ENCODE data around the gene GGTLC1.
"Not testable (repeated sequence)": the region's sequence is repeated elsewhere in the genome, so short reads cannot be mapped to it uniquely, and the experiment has no call there.

Gene GGTLC1

DNA sequence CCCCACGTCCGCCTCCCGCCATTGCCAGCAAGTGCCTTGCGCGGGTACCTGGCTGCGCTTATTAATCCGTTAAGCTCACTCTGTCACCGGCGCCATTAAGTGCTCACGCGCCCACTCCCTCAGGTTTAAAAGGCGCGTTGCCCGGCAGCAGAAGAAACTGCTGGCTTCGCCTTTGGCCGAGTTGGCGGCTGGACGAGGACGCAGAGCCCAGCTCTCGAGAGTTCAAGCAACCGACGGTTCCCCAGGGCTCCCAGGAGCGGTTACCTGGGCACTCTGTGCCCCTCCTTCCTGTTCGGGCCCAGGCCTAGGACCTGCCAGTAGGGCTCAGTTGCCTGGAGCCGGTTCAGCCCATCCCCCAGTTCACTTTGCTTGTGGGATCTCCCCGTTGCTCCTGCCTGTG, at the start of gene GGTLC1:
GGTLC1 (minus strand) TSS at position 219 of the 400 bp plus-strand sequence. CDS start 2,168 bp downstream, outside the sequence.
- no peak for DNase-seq

DNA sequence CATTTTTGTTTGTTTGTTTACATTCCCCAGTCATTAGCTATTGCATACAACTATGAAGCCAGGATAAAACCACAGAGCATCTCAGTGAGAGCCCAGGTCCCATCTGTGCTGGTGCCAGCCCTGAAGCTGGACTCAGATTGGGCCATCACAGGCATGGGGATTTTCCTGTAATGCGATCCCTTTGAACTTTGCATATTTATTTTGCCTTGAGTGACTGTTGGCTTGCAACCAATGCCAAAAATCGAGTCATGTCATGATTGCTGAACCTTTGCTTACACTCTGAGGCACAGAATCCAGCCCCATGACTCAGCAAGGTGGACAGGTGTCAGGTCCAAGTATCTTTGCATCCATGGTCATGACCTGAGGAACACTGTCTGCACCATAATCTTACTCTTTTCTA, 46.2 kb upstream of the GGTLC1 start:
- DNase-seq, result peak; percentile 74

DNA sequence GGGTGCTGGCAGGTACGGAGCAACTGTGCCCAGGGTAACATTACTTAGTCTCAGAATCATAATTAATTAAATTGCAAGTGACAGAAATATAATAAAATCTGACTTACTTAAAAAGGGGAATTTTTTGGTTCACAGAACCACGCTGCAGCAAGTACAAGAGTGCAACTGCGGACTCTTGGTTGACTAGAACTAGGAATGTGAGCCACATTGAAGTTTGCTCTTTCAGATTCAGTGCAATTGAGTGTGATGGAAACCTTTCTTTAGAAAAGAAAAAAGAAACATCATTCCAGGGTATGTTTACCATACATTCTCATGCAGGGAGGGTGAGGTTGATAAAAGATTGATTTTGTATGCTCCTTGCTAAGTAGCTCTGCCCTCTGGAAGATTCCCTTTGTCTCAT, 45.0 kb upstream of the GGTLC1 start:
- DNase-seq, result no peak

DNA sequence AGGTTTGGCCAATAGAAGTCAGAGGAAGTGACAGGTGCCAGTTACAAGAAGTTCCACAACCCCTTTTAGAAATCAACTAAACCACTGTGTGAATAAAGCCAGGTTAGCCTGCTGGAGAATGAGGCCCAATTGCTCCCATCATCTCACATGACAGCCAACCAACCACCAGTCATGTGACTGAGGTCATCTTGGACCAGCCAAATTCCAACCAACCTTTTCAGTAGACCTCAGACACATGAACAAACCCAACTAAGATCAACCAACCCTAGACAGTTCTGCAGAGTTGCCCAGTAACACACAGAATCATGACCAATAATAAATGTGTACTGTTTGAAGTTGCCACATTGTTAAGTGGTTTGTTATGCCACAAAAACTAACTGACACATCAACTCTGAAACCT, 44.6 kb upstream of the GGTLC1 start:
- DNase-seq, result no peak

DNA sequence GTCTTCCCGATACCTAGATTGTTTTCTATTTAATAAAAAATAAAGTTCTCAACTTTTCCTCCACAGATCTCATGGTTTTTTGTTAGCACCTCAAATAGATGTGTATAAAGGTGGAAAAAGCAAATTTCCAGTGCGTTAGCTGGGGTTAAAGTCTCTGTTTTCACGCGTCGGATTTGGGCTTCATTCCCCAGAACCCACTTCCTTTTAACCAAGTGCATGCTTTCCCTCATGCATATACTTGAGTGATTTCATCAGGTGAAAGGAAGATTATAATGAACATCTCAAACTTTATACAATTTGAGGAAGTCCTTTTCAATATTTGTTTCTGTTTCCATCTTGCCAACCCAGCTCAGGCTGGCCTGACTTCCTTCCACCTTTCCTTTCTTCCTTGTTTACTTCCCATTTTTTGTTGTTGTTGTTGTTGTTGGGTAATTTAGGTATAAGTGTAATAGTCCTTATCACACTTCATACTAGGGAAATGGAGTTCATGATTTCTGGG, 43.9 kb upstream of the GGTLC1 start:
- no peak for DNase-seq

DNA sequence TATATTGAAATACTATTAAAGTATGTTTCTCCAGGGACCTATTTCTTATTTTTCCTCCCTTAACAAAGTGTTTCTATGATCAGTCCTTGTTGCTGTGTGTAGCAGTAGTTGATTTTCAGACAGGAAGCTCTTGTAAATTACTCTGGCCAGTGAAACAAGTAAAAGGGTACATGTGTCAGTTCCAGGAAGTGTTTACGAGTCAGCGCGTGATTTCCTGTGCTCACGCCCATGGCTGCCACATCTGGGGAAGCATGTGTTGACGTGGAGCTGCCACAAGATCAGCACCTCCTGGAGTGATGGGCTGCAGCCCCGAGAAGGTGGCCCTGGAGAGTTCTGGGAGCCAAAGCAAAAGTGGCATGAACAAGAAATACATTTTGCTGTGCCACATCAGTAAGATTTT, 38.6 kb upstream of the GGTLC1 start:
- no peak for DNase-seq

DNA sequence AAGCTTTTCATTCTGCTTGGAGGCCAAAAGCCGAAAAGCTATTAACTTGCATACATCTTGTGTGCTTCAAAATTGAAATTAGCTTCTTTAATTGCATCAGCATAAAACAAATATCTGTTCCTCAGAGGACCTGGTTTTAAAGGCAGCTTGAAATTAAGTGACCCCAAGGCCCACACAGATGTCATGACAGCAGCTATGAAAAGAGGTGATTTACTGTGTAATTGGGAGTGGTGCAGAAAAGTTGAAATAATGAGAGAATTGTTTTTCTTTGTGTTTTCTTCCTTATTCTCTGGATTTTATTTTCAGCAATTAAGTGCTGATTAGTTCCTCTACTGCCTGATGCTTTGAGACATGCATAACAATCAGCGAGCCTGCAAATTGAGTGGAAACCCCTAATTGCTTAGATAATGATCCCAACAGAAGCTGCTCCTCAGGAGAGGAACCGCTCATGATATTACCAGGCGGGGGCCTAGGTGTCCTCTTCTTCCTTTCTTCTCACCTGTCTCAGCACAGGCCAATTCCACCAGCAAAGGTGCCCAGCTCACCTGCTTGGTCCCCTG, 34.1 kb upstream of the GGTLC1 start:
- DNase-seq, result no peak

DNA sequence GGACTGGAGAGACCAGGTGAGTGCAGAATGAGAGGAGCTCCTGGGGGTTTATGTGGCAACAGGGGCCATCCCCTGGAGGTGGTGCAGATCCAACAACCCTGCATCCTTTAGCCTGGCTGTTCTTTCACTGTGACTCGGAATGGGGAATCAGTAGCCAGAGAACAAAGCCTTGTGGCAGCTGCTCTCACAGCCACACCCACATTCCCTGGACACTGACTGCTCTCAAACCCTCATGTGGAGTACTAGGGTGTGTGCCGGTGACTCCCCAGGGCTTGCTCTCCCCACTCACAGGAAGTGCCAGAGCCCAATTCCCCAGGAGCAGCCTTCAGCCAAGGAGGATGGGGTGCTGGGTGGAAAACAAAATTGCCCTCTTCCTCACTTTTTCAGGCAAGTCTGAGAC, 30.2 kb upstream of the GGTLC1 start:
- DNase-seq, result peak; percentile 48

DNA sequence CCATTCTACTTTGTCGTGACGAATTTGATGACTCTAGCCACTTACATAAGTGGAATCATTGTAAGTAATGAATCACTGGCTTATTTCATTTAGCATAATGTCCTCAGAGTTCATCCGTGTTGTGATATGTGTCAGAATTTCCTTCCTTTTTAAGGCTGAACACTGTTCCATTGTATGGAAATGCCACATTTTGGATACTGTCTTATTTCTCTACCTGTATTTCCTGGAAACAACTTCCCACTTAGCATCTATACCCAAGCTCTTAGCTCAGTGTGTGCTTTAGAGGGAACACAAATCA, 28.8 kb upstream of the GGTLC1 start:
- DNase-seq, result no peak

DNA sequence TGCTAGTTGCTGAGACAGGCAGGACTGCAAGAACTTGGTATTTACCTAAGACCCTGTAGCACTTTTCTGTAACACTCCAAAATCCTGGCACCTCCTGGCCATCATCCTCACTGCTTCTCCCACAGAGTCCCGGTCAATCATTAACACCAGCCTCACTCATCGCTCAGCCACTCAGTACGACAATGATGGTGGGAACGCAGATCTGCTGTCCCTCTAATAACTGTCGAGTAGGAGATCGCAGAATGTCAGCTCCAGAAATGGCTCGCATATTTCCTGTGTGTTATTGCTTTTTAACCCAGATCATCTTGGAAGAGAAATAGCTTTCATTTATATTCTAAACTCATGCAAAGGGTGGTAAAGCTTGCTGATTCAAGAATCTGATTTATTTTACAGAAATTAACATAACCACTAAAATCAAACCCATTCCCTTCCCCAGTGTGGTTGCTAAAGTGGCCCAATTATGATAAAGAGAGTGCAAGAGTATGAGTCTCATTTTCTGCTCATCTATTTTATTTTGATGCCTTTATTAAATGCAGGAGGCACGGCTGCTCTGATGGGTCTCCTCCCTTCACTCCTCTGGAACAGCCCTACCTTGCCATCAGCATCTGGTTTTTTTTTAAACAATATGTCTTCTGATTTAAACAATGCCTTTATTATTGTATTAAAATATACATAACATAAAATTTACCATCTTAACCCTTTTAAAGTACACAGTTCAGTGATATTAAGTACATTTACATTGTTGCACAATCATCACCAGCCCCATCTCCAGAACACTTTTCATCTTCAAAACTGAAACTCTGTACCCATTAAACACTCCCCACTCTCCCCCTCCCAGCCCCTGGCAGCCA, 28.3 kb upstream of the GGTLC1 start:
- no peak for DNase-seq

DNA sequence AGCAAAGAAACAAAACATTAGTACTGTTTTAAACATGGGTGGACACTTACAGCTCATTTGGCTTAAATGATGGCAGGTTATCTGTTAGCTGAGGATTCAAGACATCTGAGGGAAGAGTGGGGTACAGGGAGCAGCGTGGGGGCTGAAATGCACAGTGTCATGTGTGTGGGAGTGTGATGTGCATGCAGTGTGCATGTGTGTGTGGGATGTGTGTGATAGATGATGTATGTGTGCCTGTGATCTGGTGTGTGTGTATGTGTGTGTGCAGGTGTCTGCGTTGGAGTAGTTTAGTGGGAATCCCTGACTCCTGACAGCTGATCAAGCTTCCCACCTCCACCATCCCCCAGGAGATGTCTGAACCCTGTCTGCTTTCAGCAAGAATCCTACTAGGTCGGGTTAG, 25.4 kb upstream of the GGTLC1 start:
- DNase-seq, result no peak

DNA sequence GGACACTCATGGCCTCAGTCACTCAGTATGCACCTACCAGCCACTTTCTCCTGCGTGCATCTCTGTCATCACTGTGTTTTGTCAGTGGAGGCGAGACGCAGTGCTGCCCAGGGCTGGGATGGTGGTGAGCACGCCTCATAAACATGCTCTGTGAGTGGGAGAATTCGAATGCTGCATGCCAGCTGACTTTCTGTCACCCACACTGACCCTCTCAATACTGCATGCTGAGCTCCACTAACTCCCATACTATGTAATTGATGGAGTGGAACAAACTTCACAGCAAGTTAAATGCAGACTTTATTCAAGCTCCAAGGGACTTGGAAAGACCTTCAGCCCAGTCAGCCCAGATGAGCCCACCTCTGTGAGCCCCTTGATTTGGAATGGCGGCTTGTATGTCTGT, 22.7 kb upstream of the GGTLC1 start:
- DNase-seq, result no peak

DNA sequence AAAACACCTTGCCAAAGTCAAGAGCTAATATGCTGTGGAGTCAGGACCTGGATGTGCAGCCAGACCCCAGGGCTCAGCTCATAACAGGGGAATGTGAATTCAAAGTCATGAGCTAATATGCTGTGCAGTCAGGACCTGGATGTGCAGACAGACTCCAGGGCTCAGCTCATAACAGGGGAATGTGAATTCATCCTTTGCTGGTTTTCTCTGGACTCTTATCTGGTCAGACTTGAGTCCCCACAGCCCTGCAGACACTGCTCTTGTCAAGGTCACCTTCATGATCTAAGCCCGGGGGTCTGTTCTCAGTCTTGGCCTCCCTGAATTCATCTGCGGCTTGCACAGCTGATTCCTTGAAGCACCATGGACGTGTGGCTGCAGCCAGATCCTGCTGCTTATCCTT, 19.2 kb upstream of the GGTLC1 start:
- no peak for DNase-seq

DNA sequence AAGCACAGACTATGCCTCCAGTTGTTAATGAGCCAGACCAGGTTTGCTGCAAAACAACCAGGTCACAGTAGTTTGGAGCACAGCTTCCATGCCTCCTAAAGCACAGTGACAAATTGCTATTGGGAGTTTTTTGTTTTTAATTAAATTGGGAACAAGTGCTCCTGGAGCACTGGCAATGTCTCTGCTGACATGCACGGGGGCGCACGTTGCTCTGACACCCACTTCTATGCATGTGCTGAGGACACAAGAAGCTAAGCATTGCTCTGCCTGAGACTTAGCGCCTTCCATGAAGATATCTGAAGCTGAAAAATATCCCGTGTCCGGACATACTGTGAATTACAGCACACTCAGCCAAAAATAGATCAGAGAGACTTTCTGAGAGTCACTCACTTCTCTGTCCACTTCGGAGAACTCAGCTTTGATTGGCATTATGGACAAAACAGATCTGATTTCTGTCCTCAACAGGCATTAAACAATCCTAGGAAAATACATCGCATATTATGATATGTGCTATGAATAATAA, 18.6 kb upstream of the GGTLC1 start:
- no peak for DNase-seq

DNA sequence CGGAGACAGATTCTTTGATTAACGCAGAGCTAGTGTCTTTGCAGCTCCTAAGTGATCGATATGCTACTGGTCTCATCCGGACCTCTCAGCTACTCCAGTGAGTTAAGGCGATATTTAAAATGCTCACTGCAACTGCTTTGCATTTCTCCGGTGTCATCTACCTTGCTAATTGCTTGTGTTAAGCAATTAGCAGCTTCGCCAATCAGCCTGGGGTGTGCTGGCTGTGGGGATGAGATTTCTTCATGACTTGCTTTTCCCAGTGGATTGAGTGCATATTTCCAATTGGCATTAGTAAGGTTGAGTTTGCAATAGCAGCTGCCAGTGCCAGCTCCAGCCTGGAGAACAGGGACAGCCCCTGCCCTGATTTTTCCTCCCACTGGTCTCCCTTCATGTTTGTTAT, 18.0 kb upstream of the GGTLC1 start:
- DNase-seq, result no peak

DNA sequence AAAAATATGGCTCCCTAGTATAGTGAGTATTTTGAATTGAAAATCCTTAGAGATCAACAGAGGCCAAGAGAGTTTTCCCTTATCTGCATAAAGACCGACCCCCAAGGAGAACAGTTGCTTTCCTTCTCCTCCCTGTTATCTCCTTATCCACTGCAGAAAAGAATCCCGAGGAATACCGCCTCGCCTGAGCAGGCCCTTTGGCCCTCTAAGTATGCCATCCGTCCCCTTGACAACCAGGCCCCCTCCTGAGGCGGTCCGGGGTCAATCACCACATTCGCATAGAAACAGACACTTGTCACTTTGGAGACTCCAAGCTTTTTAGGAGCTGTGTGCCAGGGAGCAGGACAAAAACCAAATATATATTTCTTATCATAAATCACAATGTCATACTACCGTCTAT, 15.9 kb upstream of the GGTLC1 start:
- DNase-seq, result no peak

DNA sequence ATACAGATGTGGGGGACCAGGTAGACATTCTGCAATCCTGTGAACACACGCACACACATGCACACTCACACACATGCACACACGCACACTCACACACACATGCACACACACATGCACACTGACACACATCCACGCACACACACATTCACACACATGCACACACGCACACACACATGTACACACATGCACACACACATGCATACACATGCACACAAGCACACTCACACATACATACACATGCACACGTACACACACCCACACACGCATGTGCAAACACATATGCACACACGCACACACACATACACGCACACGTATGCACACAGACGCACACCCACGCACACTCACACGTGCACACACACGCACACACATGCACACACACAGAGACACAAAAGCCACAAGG, 14.3 kb upstream of the GGTLC1 start:
- no peak for DNase-seq

DNA sequence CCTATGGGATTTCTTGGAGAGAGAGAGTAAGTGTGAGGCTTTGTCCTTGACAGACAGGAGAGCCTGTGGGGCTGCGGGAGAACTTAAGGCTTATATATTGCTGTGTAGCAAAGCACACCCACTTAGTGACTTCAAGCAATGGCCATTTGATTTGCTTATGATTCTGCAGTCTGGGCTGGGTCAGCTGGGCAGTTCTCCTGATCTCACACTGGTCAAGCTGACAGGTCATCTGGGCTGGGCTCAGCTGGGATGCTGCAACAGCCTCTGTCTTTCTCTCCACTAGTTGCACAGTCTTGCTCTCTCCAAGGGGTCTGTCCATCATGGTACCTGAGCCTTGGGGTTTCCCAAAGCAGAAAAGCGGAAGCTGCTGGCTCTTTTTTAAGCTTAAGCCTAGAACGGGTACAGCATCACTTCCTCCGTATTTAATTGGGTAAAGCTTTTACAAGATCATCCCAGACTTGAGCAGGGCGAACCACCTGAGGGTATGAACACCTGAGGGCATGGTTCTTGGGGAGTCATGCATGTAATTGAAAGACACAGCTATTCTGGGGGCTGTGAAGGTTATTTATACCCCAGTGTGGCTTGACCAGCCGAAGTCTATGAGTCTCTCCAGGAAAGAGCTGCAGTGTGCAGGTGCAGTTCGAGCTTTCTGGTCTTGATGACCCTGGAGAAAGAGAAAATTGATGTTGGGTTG, 13.3 kb upstream of the GGTLC1 start:
- no peak for DNase-seq

DNA sequence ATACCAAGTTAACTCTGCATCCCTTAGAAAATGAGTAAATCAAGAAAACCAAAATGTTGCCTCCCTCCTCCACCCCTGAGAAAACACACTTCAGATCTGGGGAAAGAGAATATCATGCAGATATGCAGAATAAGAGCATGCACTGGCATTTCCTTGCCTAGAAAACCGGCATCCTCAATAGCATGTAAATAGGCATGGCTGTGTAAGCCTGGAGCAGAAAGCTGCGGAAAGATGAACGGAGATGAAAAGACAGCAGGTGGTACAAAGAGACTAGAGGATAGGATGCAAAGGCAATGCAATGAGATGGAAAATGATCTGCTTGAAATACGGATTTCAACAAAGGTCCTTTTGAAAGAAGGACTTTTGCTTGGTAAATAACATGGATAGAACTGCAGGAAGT, 10.3 kb upstream of the GGTLC1 start:
- no peak for DNase-seq

DNA sequence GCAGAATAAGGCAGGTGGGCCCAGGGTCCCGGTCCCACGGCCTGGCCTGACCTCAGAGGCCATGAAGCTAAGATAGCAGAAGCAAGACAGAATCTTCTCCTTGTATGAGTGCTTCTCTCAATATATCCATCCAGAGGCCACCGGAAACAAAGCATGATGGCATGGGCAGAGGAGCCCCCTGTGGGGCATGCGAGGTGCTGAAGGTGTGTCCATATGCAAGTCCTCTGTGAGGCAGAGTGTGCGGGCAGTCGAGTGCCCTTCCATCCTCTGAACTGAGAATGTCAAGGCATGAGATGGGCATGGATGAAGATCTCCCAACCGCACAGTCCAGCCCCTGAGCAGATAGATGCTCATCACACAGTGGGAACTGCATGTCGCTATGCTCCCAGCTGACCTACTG, 9.8 kb upstream of the GGTLC1 start:
- DNase-seq, result no peak

DNA sequence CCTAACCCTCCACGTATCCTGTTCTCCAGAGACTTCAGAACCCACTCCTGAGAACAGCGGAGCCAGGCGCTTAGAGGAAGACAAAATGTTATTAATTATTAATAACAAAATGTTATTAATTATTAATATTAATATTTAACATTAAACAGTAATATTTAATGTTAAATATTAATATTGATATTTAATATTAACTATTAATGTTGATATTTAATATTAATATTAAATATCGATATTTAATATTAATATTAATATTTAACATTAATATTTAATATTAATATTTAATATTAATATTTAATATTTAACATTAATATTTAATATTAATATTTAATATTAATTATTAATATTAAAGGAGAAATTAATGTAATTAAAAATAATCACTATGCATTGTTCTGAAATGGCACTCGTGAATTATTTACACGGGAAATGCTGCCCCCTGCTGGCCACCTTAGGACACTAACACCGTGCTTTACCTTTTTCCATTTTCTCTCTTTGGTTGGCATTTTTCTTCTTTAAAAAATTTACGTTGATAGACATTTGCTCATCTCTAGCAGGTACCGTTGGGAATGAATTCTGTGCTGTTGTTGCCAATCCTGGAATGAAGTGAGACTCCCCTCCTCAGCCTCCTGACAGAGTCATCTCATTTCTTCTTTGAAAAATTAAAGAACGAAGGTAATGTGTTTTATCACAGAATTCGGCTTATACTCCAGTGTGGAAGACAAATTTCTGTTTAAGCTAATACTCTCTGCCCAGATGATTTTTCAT, 7.5 kb upstream of the GGTLC1 start:
- DNase-seq, result no peak

DNA sequence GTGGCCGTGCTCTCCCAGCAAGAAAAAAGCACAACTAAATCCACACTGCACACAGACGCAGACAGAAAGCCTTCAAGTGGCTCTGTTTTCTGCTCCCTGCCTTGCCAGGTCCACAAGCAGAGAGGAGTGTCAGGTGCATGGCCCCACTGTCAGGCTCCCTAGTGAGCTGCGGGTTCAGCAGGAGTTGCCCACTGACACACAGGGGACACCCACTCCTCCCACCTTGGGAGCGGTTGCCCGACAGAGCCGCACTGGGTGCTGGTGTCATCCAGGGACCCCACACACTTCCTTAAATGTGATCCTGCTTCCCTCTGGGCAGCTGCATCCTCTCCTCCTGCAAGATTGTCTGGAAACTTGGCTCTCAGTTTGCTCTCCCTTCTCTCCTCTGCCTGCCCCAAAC, 6.7 kb upstream of the GGTLC1 start:
- DNase-seq, result not testable (repeated sequence)

DNA sequence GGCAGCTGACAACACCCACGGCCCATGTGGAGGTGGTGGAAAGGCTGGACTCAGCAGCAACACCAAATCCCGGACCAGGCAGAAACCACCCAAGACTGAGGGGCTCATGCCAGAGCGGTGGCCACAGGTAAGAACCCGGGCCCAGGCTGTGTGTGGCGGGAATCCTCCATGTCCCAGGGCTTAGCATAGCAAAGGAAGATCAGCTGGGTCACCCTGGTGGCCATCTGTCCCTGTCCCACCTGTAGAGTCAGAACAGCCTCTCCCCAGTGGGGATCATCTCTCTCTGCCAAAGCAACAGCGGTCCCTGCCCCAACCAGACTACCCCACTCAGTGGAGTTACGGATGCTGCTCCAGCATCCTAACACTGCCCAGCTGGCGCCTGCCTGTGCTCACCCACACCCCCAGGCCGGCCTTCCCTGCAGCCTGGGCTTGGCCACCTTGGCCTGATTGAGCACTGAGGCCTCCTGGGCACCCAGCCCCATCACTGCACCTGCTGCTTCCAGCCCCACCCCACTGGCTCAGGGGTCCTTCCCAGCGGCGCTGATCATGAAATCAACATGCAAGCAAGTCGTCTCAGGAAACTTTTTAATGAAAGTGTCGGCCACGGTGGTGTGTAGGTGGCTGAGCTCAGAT, 5.5 kb upstream of the GGTLC1 start:
- DNase-seq, result not testable (repeated sequence)
